MG63 (cell line): ENCODE results near the gene AGBL1. TPM values are rescaled to one million over a fixed set of nuclear protein-coding genes. Genes with fewer than 3 reads are reported as not detected.
"Not testable (repeated sequence)": the region's sequence is repeated elsewhere in the genome, so short reads cannot be mapped to it uniquely, and the experiment has no call there.

Source experiments
- DNase-seq: peaks from one replicate; pipeline ENCODE4 v3.0.0-alpha.2; 2020
- H3K27me3 ChIP-seq: fragments of 250-450 bp; sonication (Bioruptor Pico); 2 replicates; pipeline ENCODE4 v1.5.1; 2020; ENCODE audit warnings: mild to moderate bottlenecking, moderate library complexity
- H3K36me3 ChIP-seq: fragments of 250-450 bp; sonication (Bioruptor Pico); 2 replicates; pipeline ENCODE4 v1.5.1; 2020; ENCODE audit warnings: mild to moderate bottlenecking, moderate library complexity
- H3K4me3 ChIP-seq: fragments of 250-450 bp; sonication (Bioruptor Pico); 2 replicates; pipeline ENCODE4 v1.5.1; 2020; ENCODE audit warnings: mild to moderate bottlenecking, moderate library complexity
- H3K9me3 ChIP-seq: fragments of 250-450 bp; sonication (Bioruptor Pico); 2 replicates; pipeline ENCODE4 v1.5.1; 2020; ENCODE audit warnings: mild to moderate bottlenecking, moderate library complexity
- total RNA-seq: library from RNA; depleted of rRNA; stranded (reverse); fragments of >200 nt; shearing (Covaris generic); gene quantifications from 2 replicates; pipeline ENCODE4 v1.2.3, GENCODE V29; 2014; ENCODE audit warnings: low replicate concordance

The AGBL1 gene
- total RNA-seq, 1 experiment from 2014 or later = not detected

GRCh38 chr15:86066174-86066834 is 13.4 kb upstream of the AGBL1 start:
- no peak for DNase-seq
- no peaks in the 10 kb centered on the region for H3K36me3 ChIP-seq
- H3K4me3 ChIP-seq = no peak overlapping the region
- H3K27me3 ChIP-seq = 0 out of 2 replicates have a peak, but pooled peaks cover 2% of the 10 kb centered on the region
- H3K9me3 ChIP-seq = no peaks in the 10 kb centered on the region

GRCh38 chr15:86073281-86073680 is 6.4 kb upstream of the AGBL1 start:
- H3K36me3 ChIP-seq = no peaks in the 10 kb centered on the region
- no peaks in the 10 kb centered on the region for H3K9me3 ChIP-seq
- no peak overlapping the region for H3K4me3 ChIP-seq
- no peak for DNase-seq
- H3K27me3 ChIP-seq = peaks cover 4% of the 10 kb centered on the region; the same call in 1 of the 2 replicates

GRCh38 chr15:86076468-86076867 is 3.2 kb upstream of the AGBL1 start:
- DNase-seq = no peak

GRCh38 chr15:86077070-86077469 is 2.6 kb upstream of the AGBL1 start:
- Histone ChIP-seq H3K27me3 (peaks cover 4% of the 10 kb centered on the region; the same call in 1 of the 2 replicates), H3K4me3 (no peak overlapping the region), H3K9me3 (no peaks in the 10 kb centered on the region), H3K36me3 (no peaks in the 10 kb centered on the region)
- DNase-seq = no peak

More at GRCh38 chr15:86076468-86076867, 3.2 kb upstream of the AGBL1 start:
- Histone ChIP-seq H3K4me3 (no peak overlapping the region), H3K36me3 (no peaks in the 10 kb centered on the region), H3K27me3 (peaks cover 4% of the 10 kb centered on the region; the same call in 1 of the 2 replicates), H3K9me3 (no peaks in the 10 kb centered on the region)

- Histone ChIP-seq H3K27me3 (peaks cover 3% of the 10 kb centered on the region; the same call in 1 of the 2 replicates), H3K9me3 (no peaks in the 10 kb centered on the region), H3K36me3 (no peaks in the 10 kb centered on the region), H3K4me3 (no peak overlapping the region)
- no peak for DNase-seq
These were observed 631 bp downstream of the AGBL1 start for GRCh38 chr15:86080302-86080701.

GRCh38 chr15:86082619-86083380 is 3.1 kb downstream of the AGBL1 start:
- no peak overlapping the region for H3K4me3 ChIP-seq
- H3K27me3 ChIP-seq = peaks cover 3% of the 10 kb centered on the region; the same call in 1 of the 2 replicates
- H3K36me3 ChIP-seq = no peaks in the 10 kb centered on the region
- DNase-seq = no peak
- no peaks in the 10 kb centered on the region for H3K9me3 ChIP-seq

- DNase-seq = no peak
- Histone ChIP-seq H3K4me3 (no peak overlapping the region), H3K9me3 (no peaks in the 10 kb centered on the region)
These were observed 8.1 kb downstream of the AGBL1 start for GRCh38 chr15:86087808-86088207.

GRCh38 chr15:86089422-86089821 is 9.8 kb downstream of the AGBL1 start:
- H3K27me3 ChIP-seq = peaks cover 4% of the 10 kb centered on the region; the same call in 1 of the 2 replicates
- no peaks in the 10 kb centered on the region for H3K36me3 ChIP-seq
- DNase-seq = no peak
- no peaks in the 10 kb centered on the region for H3K9me3 ChIP-seq
- H3K4me3 ChIP-seq = no peak overlapping the region

More at GRCh38 chr15:86087808-86088207, 8.1 kb downstream of the AGBL1 start:
- Histone ChIP-seq H3K27me3 (peaks cover 7% of the 10 kb centered on the region; the same call in 1 of the 2 replicates), H3K36me3 (no peaks in the 10 kb centered on the region)

- 0 out of 2 replicates have a peak, but pooled peaks cover 4% of the 10 kb centered on the region for H3K27me3 ChIP-seq
- no peak overlapping the region for H3K4me3 ChIP-seq
- no peaks in the 10 kb centered on the region for H3K36me3 ChIP-seq
- DNase-seq = no peak
- H3K9me3 ChIP-seq = no peaks in the 10 kb centered on the region
These were observed 22.1 kb downstream of the AGBL1 start for GRCh38 chr15:86101818-86102217.

- H3K4me3 ChIP-seq = no peak overlapping the region
- H3K9me3 ChIP-seq = no peaks in the 10 kb centered on the region
- no peak for DNase-seq
- 0 out of 2 replicates have a peak, but pooled peaks cover 6% of the 10 kb centered on the region for H3K27me3 ChIP-seq
- no peaks in the 10 kb centered on the region for H3K36me3 ChIP-seq
These were observed 24.2 kb downstream of the AGBL1 start for GRCh38 chr15:86103825-86104224.

- no peak overlapping the region for H3K4me3 ChIP-seq
- H3K27me3 ChIP-seq = peaks cover 6% of the 10 kb centered on the region; the same call in 1 of the 2 replicates
- H3K36me3 ChIP-seq = no peaks in the 10 kb centered on the region
- H3K9me3 ChIP-seq = no peaks in the 10 kb centered on the region
- DNase-seq = no peak
These were observed 26.6 kb downstream of the AGBL1 start for GRCh38 chr15:86106306-86106705.

- H3K27me3 ChIP-seq = peaks cover 2% of the 10 kb centered on the region; the same call in 1 of the 2 replicates
- H3K9me3 ChIP-seq = no peaks in the 10 kb centered on the region
- H3K36me3 ChIP-seq = no peaks in the 10 kb centered on the region
- DNase-seq = no peak
- no peak overlapping the region for H3K4me3 ChIP-seq
These were observed 35.6 kb downstream of the AGBL1 start for GRCh38 chr15:86115145-86115801.

GRCh38 chr15:86121568-86122225 is 42.0 kb downstream of the AGBL1 start:
- Histone ChIP-seq H3K27me3 (no peaks in the 10 kb centered on the region), H3K4me3 (no peak overlapping the region), H3K36me3 (no peaks in the 10 kb centered on the region), H3K9me3 (no peaks in the 10 kb centered on the region)
- DNase-seq = no peak

GRCh38 chr15:86122691-86123391 is 43.2 kb downstream of the AGBL1 start:
- not testable (repeated sequence) for H3K9me3 ChIP-seq, H3K27me3 ChIP-seq, DNase-seq, H3K36me3 ChIP-seq, H3K4me3 ChIP-seq

GRCh38 chr15:86125775-86126174 is 46.1 kb downstream of the AGBL1 start:
- no peaks in the 10 kb centered on the region for H3K9me3 ChIP-seq
- H3K4me3 ChIP-seq = no peak overlapping the region
- H3K36me3 ChIP-seq = no peaks in the 10 kb centered on the region
- no peaks in the 10 kb centered on the region for H3K27me3 ChIP-seq
- no peak for DNase-seq

- no peaks in the 10 kb centered on the region for H3K9me3 ChIP-seq
- H3K27me3 ChIP-seq = no peaks in the 10 kb centered on the region
- no peaks in the 10 kb centered on the region for H3K36me3 ChIP-seq
- H3K4me3 ChIP-seq = no peak overlapping the region
- no peak for DNase-seq
These were observed 47.9 kb downstream of the AGBL1 start for GRCh38 chr15:86127547-86127946.
